ENCODE data around the gene BIRC7. TPM values are rescaled to one million over a fixed set of nuclear protein-coding genes. Genes with fewer than 3 reads are reported as not detected.

Gene BIRC7
- total RNA-seq, 2 experiments from 2014 or later = 5.1 to 5.3 TPM

DNA sequence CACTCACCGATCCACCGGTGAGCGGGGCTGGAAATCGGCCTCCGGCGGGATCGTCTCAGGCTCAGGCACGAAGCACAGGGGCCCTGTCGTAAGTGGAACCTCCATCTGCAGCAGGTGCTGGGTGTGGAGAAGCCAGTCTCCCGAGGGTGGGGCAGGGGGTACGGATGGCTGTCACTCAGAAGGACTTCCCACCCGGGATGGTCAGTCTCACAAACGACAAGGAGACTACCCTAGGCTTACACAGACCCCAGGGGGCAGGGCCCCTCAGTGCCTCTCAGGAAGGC, 47.6 kb upstream of the BIRC7 start:
- Mint-ChIP-seq H3K4me3 (no peak overlapping the region), H3K4me1 (ENCODE audit: low read depth) (no peaks in the 10 kb centered on the region), H3K27ac (no peak overlapping the region), H3K9me3 (no peaks in the 10 kb centered on the region), H3K27me3 (no peaks in the 10 kb centered on the region), H3K36me3 (ENCODE audit: low read depth) (no peaks in the 10 kb centered on the region)
- intact Hi-C loops (cut with micrococcal nuclease) = no loop called here
- ATAC-seq (no peak), DNase-seq (no peak)
- CTCF ChIA-PET = no interaction called here
- TF ChIP-seq, protein P1, sequence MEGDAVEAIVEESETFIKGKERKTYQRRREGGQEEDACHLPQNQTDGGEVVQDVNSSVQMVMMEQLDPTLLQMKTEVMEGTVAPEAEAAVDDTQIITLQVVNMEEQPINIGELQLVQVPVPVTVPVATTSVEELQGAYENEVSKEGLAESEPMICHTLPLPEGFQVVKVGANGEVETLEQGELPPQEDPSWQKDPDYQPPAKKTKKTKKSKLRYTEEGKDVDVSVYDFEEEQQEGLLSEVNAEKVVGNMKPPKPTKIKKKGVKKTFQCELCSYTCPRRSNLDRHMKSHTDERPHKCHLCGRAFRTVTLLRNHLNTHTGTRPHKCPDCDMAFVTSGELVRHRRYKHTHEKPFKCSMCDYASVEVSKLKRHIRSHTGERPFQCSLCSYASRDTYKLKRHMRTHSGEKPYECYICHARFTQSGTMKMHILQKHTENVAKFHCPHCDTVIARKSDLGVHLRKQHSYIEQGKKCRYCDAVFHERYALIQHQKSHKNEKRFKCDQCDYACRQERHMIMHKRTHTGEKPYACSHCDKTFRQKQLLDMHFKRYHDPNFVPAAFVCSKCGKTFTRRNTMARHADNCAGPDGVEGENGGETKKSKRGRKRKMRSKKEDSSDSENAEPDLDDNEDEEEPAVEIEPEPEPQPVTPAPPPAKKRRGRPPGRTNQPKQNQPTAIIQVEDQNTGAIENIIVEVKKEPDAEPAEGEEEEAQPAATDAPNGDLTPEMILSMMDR (IDR thresholded peaks at IDR 0.05) = no peak
- POLR2A ChIA-PET = no interaction called here

DNA sequence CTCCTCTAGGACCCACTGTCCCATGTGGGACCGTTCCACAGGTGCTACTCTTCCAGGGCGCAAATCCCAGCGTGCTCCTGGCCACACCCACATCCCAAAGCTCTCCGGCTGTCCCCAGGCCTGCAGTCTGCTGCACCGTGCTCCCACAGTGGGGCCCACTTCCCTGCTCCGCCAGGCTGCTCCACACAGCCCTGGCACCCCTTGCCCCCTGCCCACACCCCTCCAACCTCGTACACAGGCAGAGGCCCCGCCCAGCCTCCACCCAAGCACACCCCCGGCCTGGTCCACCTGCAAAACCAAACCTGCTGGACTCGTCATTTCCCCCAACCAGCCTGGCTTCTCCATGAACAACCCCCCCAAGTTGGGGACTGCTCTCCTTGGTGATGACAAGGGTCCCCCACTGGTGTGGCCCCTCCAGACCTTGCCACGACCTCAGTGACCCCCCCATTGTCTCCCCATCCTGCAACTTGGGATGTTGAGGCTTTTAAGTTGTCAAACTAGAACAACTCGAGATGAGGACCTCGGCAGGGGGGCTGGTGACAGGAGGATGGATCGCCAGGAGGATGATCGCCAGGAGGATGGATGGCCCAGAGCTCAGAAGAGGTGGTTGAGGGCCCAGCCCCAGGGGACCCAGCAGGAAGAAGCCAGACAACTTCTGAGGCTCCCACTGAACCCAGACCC, 46.9 kb upstream of the BIRC7 start:
- CTCF ChIA-PET = no interaction called here

GRCh38 chr20:63189322-63189642, 46.4 kb upstream of the BIRC7 start:
- intact Hi-C loops (cut with micrococcal nuclease) = no loop called here
- Mint-ChIP-seq H3K27ac (no peak overlapping the region), H3K9me3 (no peaks in the 10 kb centered on the region), H3K27me3 (no peaks in the 10 kb centered on the region), H3K4me3 (no peak overlapping the region), H3K4me1 (ENCODE audit: low read depth) (no peaks in the 10 kb centered on the region), H3K36me3 (ENCODE audit: low read depth) (no peaks in the 10 kb centered on the region)
- ChIA-PET CTCF (interaction anchor here (2.5 kb wide), 1 partner anchor 34 kb away, joined by 10 read pairs; no protein-coding TSS in a partner anchor), POLR2A (no interaction called here)
- ATAC-seq (no peak), DNase-seq (no peak)
- TF ChIP-seq, protein P1 (IDR thresholded peaks at IDR 0.05) = no peak

More for the DNA sequence above, 46.9 kb upstream of the BIRC7 start:
- DNase-seq = no peak
- no peaks in the 10 kb centered on the region for H3K36me3 Mint-ChIP-seq (ENCODE audit: low read depth)
- POLR2A ChIA-PET = no interaction called here
- no peak overlapping the region for H3K27ac Mint-ChIP-seq
- TF ChIP-seq, protein P1 (IDR thresholded peaks at IDR 0.05) = no peak
- intact Hi-C loops (cut with micrococcal nuclease) = no loop called here
- no peaks in the 10 kb centered on the region for H3K9me3 Mint-ChIP-seq
- no peak overlapping the region for H3K4me3 Mint-ChIP-seq
- H3K27me3 Mint-ChIP-seq = no peaks in the 10 kb centered on the region
- H3K4me1 Mint-ChIP-seq (ENCODE audit: low read depth) = no peaks in the 10 kb centered on the region
- no peak for ATAC-seq

DNA sequence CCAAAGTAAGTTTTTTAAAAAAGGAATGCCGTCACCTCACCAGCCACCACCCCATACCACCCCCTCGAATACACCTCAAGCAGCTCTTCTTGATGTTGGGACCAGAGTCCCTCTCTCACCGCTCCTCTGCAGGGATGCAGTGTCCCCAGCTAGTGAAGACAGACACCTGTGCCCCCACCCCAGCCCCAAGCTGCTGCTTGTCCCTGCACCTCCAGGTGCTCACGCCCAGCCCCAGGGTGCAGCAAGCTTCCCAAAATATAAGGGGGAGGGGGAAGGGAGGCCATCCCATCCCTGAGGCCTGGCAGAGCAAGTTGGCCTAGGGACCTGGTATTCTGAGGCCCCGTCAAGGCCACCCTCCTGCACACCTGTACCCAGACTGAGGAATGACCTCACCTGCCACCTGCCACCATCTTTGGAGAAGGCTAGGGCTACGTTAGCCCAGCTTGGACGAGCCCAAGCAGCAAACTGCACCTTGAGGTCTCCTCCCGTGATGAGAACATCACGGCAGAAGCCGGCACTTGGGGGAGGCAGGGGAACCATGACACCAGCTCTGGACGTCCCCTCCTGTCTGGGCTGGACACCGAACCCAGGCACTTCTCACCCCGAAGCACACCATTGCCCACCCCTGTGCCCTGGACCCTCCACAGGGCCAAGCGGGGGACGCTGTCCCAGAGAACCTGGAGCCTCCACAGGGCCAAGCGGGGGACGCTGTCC, 45.7 kb upstream of the BIRC7 start:
- no peaks in the 10 kb centered on the region for H3K4me1 Mint-ChIP-seq (ENCODE audit: low read depth)
- CTCF ChIA-PET = interaction anchor here (2.5 kb wide), 1 partner anchor 34 kb away, joined by 10 read pairs; no protein-coding TSS in a partner anchor
- TF ChIP-seq, protein P1 (IDR thresholded peaks at IDR 0.05) = no peak

DNA sequence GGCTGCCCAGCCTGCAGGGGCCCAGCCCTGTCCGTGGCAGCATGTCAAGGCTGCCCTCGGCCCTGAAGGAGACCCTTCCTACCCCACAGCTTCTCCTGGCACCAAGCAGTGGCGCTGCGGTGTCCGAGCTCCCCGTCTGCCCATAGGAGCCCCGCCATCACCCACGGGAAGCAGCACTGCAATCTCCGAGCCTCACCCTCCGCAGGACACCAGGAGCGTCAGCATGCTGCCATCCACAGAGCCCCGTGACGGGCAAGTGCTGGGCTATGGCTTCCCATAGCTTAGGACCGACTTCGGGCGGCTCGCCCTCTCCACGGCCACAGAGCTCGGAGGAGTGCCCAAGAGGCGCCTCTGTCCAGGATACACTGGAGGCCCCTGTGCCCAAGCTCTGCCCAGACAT, 44.9 kb upstream of the BIRC7 start:
- Mint-ChIP-seq H3K4me3 (no peak overlapping the region), H3K4me1 (ENCODE audit: low read depth) (no peaks in the 10 kb centered on the region), H3K27ac (no peak overlapping the region), H3K36me3 (ENCODE audit: low read depth) (no peaks in the 10 kb centered on the region), H3K27me3 (no peaks in the 10 kb centered on the region), H3K9me3 (no peaks in the 10 kb centered on the region)
- ChIA-PET POLR2A (interaction anchor here (0.6 kb wide), 1 partner anchor 605 kb away, joined by 3 read pairs; no protein-coding TSS in a partner anchor), CTCF (interaction anchor here (2.5 kb wide), 1 partner anchor 33 kb away, joined by 10 read pairs; no protein-coding TSS in a partner anchor)
- no peak for ATAC-seq
- intact Hi-C loops (cut with micrococcal nuclease) = no loop called here
- no peak for DNase-seq
- TF ChIP-seq, protein P1 (IDR thresholded peaks at IDR 0.05) = no peak

More for the DNA sequence above, 45.7 kb upstream of the BIRC7 start:
- no peak for ATAC-seq
- Mint-ChIP-seq H3K4me3 (no peak overlapping the region), H3K36me3 (ENCODE audit: low read depth) (no peaks in the 10 kb centered on the region), H3K9me3 (no peaks in the 10 kb centered on the region), H3K27me3 (no peaks in the 10 kb centered on the region), H3K27ac (no peak overlapping the region)
- intact Hi-C loops (cut with micrococcal nuclease) = no loop called here
- no peak for DNase-seq
- POLR2A ChIA-PET = interaction anchor here (0.6 kb wide), 1 partner anchor 604 kb away, joined by 3 read pairs; no protein-coding TSS in a partner anchor

Data from activated CD8-positive, alpha-beta T cell treated with anti-CD3 and anti-CD28 coated beads for 36 hours (primary cell).